Measurements from ENCODE around the gene LPCAT1. TPM values are rescaled to one million over a fixed set of nuclear protein-coding genes. Genes with fewer than 3 reads are reported as not detected.

The LPCAT1 gene
- total RNA-seq, 2 donors from 2014 or later, result 78.5 to 124 TPM

DNA sequence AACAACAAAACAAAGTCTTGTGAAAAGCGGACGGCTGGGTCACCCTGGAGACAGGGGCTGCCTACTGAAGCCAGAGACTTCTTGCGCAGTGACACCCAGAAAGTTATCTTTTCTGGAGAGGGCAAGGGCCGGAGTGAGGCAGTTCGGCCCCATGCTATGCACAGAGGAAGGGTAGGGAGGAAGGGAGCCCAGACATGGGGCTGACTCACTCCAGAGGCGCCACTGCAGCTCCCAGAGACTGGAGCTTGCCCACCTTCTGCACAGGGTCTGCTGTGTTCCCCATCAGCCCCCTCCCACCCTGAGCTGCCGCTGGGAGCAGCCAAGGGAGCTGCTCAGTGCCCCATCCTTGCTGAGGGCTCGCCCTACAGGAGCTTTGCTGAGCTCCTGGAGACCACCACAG is 91.9 kb downstream of the LPCAT1 start:
- no peaks in the 10 kb centered on the region for H3K4me1 Mint-ChIP-seq
- Histone ChIP-seq H3K36me3 (ENCODE audit: control insufficient read depth, insufficient read depth, low read length) (no peaks in the 10 kb centered on the region), H3K9me3 (ENCODE audit: control insufficient read depth, low read length) (peaks cover 17% of the 10 kb centered on the region)

DNA sequence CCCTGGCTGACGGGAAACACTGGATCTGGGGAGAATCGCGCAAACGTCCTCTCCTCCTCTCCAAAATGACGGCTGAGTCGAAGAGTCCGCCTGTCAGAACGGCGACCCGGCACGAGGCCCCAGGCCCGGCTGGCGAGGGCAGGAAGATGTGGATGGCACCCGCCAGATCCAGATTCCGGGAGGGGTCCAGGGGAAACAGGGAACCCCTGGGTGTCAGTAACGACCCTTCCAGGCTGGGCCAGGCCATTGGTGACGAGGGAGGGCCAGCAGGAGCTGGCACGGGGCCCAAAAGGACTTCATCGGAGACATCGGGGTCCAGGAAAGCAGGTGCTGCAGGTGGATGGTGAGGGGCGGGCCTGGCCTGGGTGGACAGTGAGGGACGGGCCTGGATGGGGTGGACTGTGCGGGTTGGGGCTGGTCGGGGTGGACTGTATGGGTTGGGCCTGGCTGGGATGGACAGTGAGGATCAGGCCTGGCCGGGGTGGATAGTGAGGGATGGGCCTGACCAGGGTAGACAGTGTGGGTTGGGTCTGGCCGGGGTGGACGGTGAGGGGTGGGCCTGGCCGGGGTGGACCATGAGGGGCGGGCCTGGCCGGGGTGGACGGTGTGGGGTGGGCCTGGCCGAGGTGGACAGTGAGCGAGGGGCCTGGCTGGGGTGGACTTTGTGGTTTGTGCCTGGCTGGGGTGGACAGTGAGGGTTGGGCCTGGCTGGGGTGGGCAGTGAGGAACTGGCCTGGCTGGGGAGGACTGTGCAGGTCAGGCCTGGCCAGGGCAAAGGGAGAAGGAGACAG is 92.5 kb downstream of the LPCAT1 start:
- 90 to 91% methylated on average over 15 to 33 of the region's 33 CpGs for WGBS, 2 experiments (ENCODE audit: insufficient coverage in 1 of 2, insufficient read length in 1 of 2)
- Histone ChIP-seq H3K27ac (ENCODE audit: low read depth, low read length) (no peak overlapping the region), H3K9me3 (ENCODE audit: control insufficient read depth, low read length) (peaks cover 17% of the 10 kb centered on the region), H3K9ac (ENCODE audit: extremely low read depth, low read length, poor library complexity, severe bottlenecking) (no peak overlapping the region), H3K27me3 (ENCODE audit: control insufficient read depth, insufficient read depth, low read length, poor library complexity, severe bottlenecking) (no peaks in the 10 kb centered on the region), H3K36me3 (ENCODE audit: control insufficient read depth, insufficient read depth, low read length) (no peaks in the 10 kb centered on the region), H3K4me3 (ENCODE audit: low read length) (no peak overlapping the region), H3K4me1 (ENCODE audit: control insufficient read depth, insufficient read depth, low read length) (no peaks in the 10 kb centered on the region)
- Mint-ChIP-seq H3K27ac (no peak overlapping the region), H3K4me3 (no peak overlapping the region), H3K27me3 (ENCODE audit: insufficient read depth) (peaks cover 3% of the 10 kb centered on the region), H3K36me3 (ENCODE audit: low read depth) (no peaks in the 10 kb centered on the region), H3K4me1 (no peaks in the 10 kb centered on the region), H3K9me3 (peaks cover 39% of the 10 kb centered on the region)
- TF ChIP-seq, protein P1, sequence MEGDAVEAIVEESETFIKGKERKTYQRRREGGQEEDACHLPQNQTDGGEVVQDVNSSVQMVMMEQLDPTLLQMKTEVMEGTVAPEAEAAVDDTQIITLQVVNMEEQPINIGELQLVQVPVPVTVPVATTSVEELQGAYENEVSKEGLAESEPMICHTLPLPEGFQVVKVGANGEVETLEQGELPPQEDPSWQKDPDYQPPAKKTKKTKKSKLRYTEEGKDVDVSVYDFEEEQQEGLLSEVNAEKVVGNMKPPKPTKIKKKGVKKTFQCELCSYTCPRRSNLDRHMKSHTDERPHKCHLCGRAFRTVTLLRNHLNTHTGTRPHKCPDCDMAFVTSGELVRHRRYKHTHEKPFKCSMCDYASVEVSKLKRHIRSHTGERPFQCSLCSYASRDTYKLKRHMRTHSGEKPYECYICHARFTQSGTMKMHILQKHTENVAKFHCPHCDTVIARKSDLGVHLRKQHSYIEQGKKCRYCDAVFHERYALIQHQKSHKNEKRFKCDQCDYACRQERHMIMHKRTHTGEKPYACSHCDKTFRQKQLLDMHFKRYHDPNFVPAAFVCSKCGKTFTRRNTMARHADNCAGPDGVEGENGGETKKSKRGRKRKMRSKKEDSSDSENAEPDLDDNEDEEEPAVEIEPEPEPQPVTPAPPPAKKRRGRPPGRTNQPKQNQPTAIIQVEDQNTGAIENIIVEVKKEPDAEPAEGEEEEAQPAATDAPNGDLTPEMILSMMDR (conservative IDR thresholded peaks at IDR 0.05), result no peak
- DNase-seq, result no peak

More for the DNA sequence above, 91.9 kb downstream of the LPCAT1 start:
- Mint-ChIP-seq H3K27ac (no peak overlapping the region), H3K9me3 (peaks cover 37% of the 10 kb centered on the region), H3K36me3 (ENCODE audit: low read depth) (no peaks in the 10 kb centered on the region), H3K4me3 (no peak overlapping the region), H3K27me3 (ENCODE audit: insufficient read depth) (peaks cover 3% of the 10 kb centered on the region)
- Histone ChIP-seq H3K27me3 (ENCODE audit: control insufficient read depth, insufficient read depth, low read length, poor library complexity, severe bottlenecking) (no peaks in the 10 kb centered on the region), H3K27ac (ENCODE audit: low read depth, low read length) (no peak overlapping the region), H3K4me1 (ENCODE audit: control insufficient read depth, insufficient read depth, low read length) (no peaks in the 10 kb centered on the region), H3K9ac (ENCODE audit: extremely low read depth, low read length, poor library complexity, severe bottlenecking) (no peak overlapping the region), H3K4me3 (ENCODE audit: low read length) (no peak overlapping the region)
- no peak for DNase-seq
- TF ChIP-seq, protein P1 (conservative IDR thresholded peaks at IDR 0.05), result no peak
- 80 to 82% methylated on average over 3 to 8 of the region's 8 CpGs for WGBS, 2 experiments (ENCODE audit: insufficient coverage in 1 of 2, insufficient read length in 1 of 2)

DNA sequence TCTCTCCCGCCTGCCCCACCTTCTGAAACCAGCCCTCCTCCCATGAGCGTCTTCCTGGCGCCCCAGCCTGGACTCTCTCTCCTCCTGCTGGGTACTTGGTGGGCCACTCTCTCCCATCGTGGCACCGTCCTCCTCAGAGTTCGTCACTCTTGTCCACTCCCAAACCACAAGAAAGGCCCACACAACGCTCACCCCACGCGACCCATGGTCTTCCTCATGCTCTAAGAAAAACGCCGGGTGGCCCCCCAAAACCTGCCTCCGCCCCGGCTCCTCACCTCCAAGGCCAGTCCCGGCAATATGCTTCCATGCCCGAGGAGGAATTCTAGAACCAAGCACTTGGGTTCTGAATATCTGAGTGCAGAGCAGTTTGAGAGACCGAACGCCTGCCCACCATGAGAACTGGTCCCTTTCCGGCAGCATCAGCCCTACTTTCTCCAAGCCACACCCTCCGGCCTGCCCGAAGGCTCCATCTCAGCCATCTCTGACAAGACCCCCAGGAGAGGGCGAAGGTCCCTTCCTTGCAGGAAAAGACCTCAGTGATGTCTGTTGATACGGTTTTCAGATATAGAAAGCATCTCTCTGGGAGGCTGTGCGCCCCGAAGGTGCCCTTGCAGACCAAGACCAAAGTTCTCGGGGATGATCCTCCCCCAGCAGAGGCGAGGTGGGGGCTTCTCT is 93.5 kb downstream of the LPCAT1 start:
- no peaks in the 10 kb centered on the region for H3K4me1 Mint-ChIP-seq
- Histone ChIP-seq H3K9ac (ENCODE audit: extremely low read depth, low read length, poor library complexity, severe bottlenecking) (no peak overlapping the region), H3K9me3 (ENCODE audit: control insufficient read depth, low read length) (peaks cover 17% of the 10 kb centered on the region), H3K4me1 (ENCODE audit: control insufficient read depth, insufficient read depth, low read length) (no peaks in the 10 kb centered on the region), H3K27me3 (ENCODE audit: control insufficient read depth, insufficient read depth, low read length, poor library complexity, severe bottlenecking) (no peaks in the 10 kb centered on the region), H3K36me3 (ENCODE audit: control insufficient read depth, insufficient read depth, low read length) (no peaks in the 10 kb centered on the region), H3K4me3 (ENCODE audit: low read length) (no peak overlapping the region), H3K27ac (ENCODE audit: low read depth, low read length) (no peak overlapping the region)
- H3K27ac Mint-ChIP-seq, result no peak overlapping the region
- WGBS, 2 experiments (ENCODE audit: insufficient coverage in 1 of 2, insufficient read length in 1 of 2), result 88 to 92% methylated on average over 26 of the region's 26 CpGs
- TF ChIP-seq, protein P1 (conservative IDR thresholded peaks at IDR 0.05), result no peak
- H3K4me3 Mint-ChIP-seq, result no peak overlapping the region
- peak; percentile 26 for DNase-seq
- H3K36me3 Mint-ChIP-seq (ENCODE audit: low read depth), result no peaks in the 10 kb centered on the region
- H3K27me3 Mint-ChIP-seq (ENCODE audit: insufficient read depth), result peaks cover 5% of the 10 kb centered on the region
- H3K9me3 Mint-ChIP-seq, result peaks cover 42% of the 10 kb centered on the region

All from endodermal cell (in vitro differentiated cells).